ENCODE results near the gene FERMT3. TPM values are rescaled to one million over a fixed set of nuclear protein-coding genes. Genes with fewer than 3 reads are reported as not detected.

Gene FERMT3
- polyA plus RNA-seq, 3 donors from 2014 or later: 181 to 297 (median 236) TPM

- Mint-ChIP-seq H3K27me3 (ENCODE audit: low read depth in 3 of 3) (peaks cover 2 to 4% (median 3%) of the 10 kb centered on the region in 3 donors), H3K4me3 (no peak overlapping the region), H3K9me3 (no peaks in the 10 kb centered on the region), H3K36me3 (no peaks in the 10 kb centered on the region), H3K27ac (no peak overlapping the region), H3K4me1 (peaks cover 9 to 11% of the 10 kb centered on the region in 2 donors)
- no peak for DNase-seq
Observed at GRCh38 chr11:64178951-64179639, 27.4 kb upstream of the FERMT3 start.

- H3K4me1 Mint-ChIP-seq: peaks cover 22 to 24% of the 10 kb centered on the region in 2 donors
- H3K9me3 Mint-ChIP-seq: no peaks in the 10 kb centered on the region
- H3K27me3 Mint-ChIP-seq (ENCODE audit: low read depth in 3 of 3): peaks cover 4 to 8% (median 7%) of the 10 kb centered on the region in 3 donors
- no peaks in the 10 kb centered on the region for H3K36me3 Mint-ChIP-seq
- no peak for DNase-seq
- no peak overlapping the region for H3K4me3 Mint-ChIP-seq
- no peak overlapping the region for H3K27ac Mint-ChIP-seq
Observed at GRCh38 chr11:64180891-64181290, 25.6 kb upstream of the FERMT3 start.

- Mint-ChIP-seq H3K27ac (peak overlapping the region in 1 of 6 donors; percentile 13), H3K9me3 (no peaks in the 10 kb centered on the region), H3K4me3 (no peak overlapping the region), H3K27me3 (ENCODE audit: low read depth in 3 of 3) (peaks cover 6 to 10% (median 9%) of the 10 kb centered on the region in 3 donors), H3K36me3 (no peaks in the 10 kb centered on the region), H3K4me1 (peaks cover 24 to 28% of the 10 kb centered on the region in 2 donors)
- DNase-seq: no peak
Observed at GRCh38 chr11:64181506-64182411, 24.8 kb upstream of the FERMT3 start.

- Mint-ChIP-seq H3K27me3 (ENCODE audit: low read depth in 3 of 3) (peaks cover 6 to 9% (median 6%) of the 10 kb centered on the region in 3 donors), H3K27ac (peak overlapping the region in 1 of 6 donors; percentile 30), H3K4me1 (peaks cover 27 to 28% of the 10 kb centered on the region in 2 donors), H3K36me3 (no peaks in the 10 kb centered on the region), H3K4me3 (peak overlapping the region in 2 of 5 donors; percentile 44 to 63), H3K9me3 (no peaks in the 10 kb centered on the region)
- DNase-seq: no peak
Observed at GRCh38 chr11:64183890-64184289, 22.6 kb upstream of the FERMT3 start.

- no peak for DNase-seq
- H3K27me3 Mint-ChIP-seq (ENCODE audit: low read depth in 3 of 3): peaks cover 6 to 9% (median 6%) of the 10 kb centered on the region in 3 donors
- peaks cover 30 to 34% of the 10 kb centered on the region in 2 donors for H3K4me1 Mint-ChIP-seq
- peak overlapping the region; percentile 88 to 98 (median 92) for H3K4me3 Mint-ChIP-seq
- peaks cover 0 to 4% (median 0%) of the 10 kb centered on the region in 3 donors for H3K36me3 Mint-ChIP-seq
- H3K27ac Mint-ChIP-seq: peak overlapping the region in 5 of 6 donors; percentile 90 to 98 (median 93)
- H3K9me3 Mint-ChIP-seq: no peaks in the 10 kb centered on the region
Observed at GRCh38 chr11:64185175-64185692, 21.3 kb upstream of the FERMT3 start.

GRCh38 chr11:64185693-64186491 is 20.6 kb upstream of the FERMT3 start, which contains the start of gene STIP1:
Gene STIP1, plus strand, starts transcription at chr11:64186171. Its CDS starts 91 bp downstream, at chr11:64186262.
- H3K4me3 Mint-ChIP-seq: peak within 1 kb of the TSS; percentile 88 to 98 (median 92)
- peak within 1 kb of the TSS in 5 of 6 donors; percentile 92 to 98 (median 93) for H3K27ac Mint-ChIP-seq
- peaks cover 0 to 4% (median 0%) of the 10 kb centered on the region in 3 donors for H3K36me3 Mint-ChIP-seq
- DNase-seq: peak; percentile 99 to 100 (median 100)
- no peaks in the 10 kb centered on the region for H3K9me3 Mint-ChIP-seq
- H3K27me3 Mint-ChIP-seq (ENCODE audit: low read depth in 3 of 3): peaks cover 6 to 9% (median 6%) of the 10 kb centered on the region in 3 donors
- peaks cover 34 to 38% of the 10 kb centered on the region in 2 donors for H3K4me1 Mint-ChIP-seq

GRCh38 chr11:64186492-64187165 is 19.9 kb upstream of the FERMT3 start:
- Mint-ChIP-seq H3K4me1 (peaks cover 31 to 38% of the 10 kb centered on the region in 2 donors), H3K27me3 (ENCODE audit: low read depth in 3 of 3) (peaks cover 6 to 9% (median 6%) of the 10 kb centered on the region in 3 donors), H3K36me3 (peaks cover 0 to 4% (median 0%) of the 10 kb centered on the region in 3 donors), H3K4me3 (no peak overlapping the region), H3K27ac (no peak overlapping the region), H3K9me3 (no peaks in the 10 kb centered on the region)
- DNase-seq: peak; percentile 22 to 37 (median 23)

GRCh38 chr11:64192434-64192833 is 14.1 kb upstream of the FERMT3 start:
- Mint-ChIP-seq H3K4me3 (no peak overlapping the region), H3K27ac (no peak overlapping the region), H3K36me3 (peaks cover 16 to 40% (median 25%) of the 10 kb centered on the region in 3 donors)

GRCh38 chr11:64196626-64197025 is 9.9 kb upstream of the FERMT3 start:
- DNase-seq: no peak
- peaks cover 20 to 51% (median 37%) of the 10 kb centered on the region in 3 donors for H3K36me3 Mint-ChIP-seq
- peak overlapping the region in 1 of 6 donors; percentile 28 for H3K27ac Mint-ChIP-seq
- no peaks in the 10 kb centered on the region for H3K27me3 Mint-ChIP-seq (ENCODE audit: low read depth in 3 of 3)
- no peak overlapping the region for H3K4me3 Mint-ChIP-seq
- H3K9me3 Mint-ChIP-seq: no peaks in the 10 kb centered on the region
- H3K4me1 Mint-ChIP-seq: peaks cover 8 to 16% of the 10 kb centered on the region in 2 donors

More at GRCh38 chr11:64192434-64192833, 14.1 kb upstream of the FERMT3 start:
- no peak for DNase-seq
- Mint-ChIP-seq H3K27me3 (ENCODE audit: low read depth in 3 of 3) (no peaks in the 10 kb centered on the region), H3K9me3 (no peaks in the 10 kb centered on the region), H3K4me1 (peaks cover 14 to 26% of the 10 kb centered on the region in 2 donors)

- no peaks in the 10 kb centered on the region for H3K27me3 Mint-ChIP-seq (ENCODE audit: low read depth in 3 of 3)
- peak overlapping the region in 1 of 6 donors; percentile 46 for H3K27ac Mint-ChIP-seq
- peaks cover 5 to 7% of the 10 kb centered on the region in 2 donors for H3K4me1 Mint-ChIP-seq
- H3K36me3 Mint-ChIP-seq: peaks cover 29 to 60% (median 48%) of the 10 kb centered on the region in 3 donors
- no peaks in the 10 kb centered on the region for H3K9me3 Mint-ChIP-seq
- H3K4me3 Mint-ChIP-seq: no peak overlapping the region
- DNase-seq: no peak
Observed at GRCh38 chr11:64198511-64198910, 8.0 kb upstream of the FERMT3 start.

- Mint-ChIP-seq H3K4me1 (peaks cover 26% of the 10 kb centered on the region in 2 donors), H3K4me3 (no peak overlapping the region), H3K27me3 (ENCODE audit: low read depth in 3 of 3) (peaks cover 0 to 6% (median 3%) of the 10 kb centered on the region in 3 donors), H3K9me3 (no peaks in the 10 kb centered on the region), H3K27ac (peak overlapping the region in 3 of 6 donors; percentile 1 to 70 (median 34)), H3K36me3 (peaks cover 27 to 51% (median 38%) of the 10 kb centered on the region in 3 donors)
- no peak for DNase-seq
Observed at GRCh38 chr11:64201543-64201942, 5.0 kb upstream of the FERMT3 start.

- Mint-ChIP-seq H3K36me3 (peaks cover 19 to 41% (median 28%) of the 10 kb centered on the region in 3 donors), H3K4me1 (peaks cover 25 to 33% of the 10 kb centered on the region in 2 donors), H3K9me3 (no peaks in the 10 kb centered on the region), H3K27me3 (ENCODE audit: low read depth in 3 of 3) (peaks cover 3 to 11% (median 6%) of the 10 kb centered on the region in 3 donors), H3K27ac (no peak overlapping the region), H3K4me3 (no peak overlapping the region)
- DNase-seq: no peak
Observed at GRCh38 chr11:64202992-64203391, 3.5 kb upstream of the FERMT3 start.
